ENCODE results near the gene HINT3.

The HINT3 gene

GRCh38 chr6:125989631-125990030 is 33.1 kb downstream of the HINT3 start:
- TF ChIP-seq CTCF (IDR thresholded peaks at IDR 0.05; ENCODE audit: insufficient read depth, low read length) (no peak), GABPA (IDR thresholded peaks at IDR 0.05; ENCODE audit: low read depth) (no peak), SPI1 (IDR thresholded peaks at IDR 0.05; ENCODE audit: borderline replicate concordance, low read depth) (no peak), POLR2AphosphoS5 (IDR thresholded peaks at IDR 0.05; ENCODE audit: low read depth) (no peak), REST (IDR thresholded peaks at IDR 0.05; ENCODE audit: insufficient replicate concordance, low read depth) (no peak)
- no peak for DNase-seq (ENCODE audit: low read depth in 1 of 2, low spot score in 1 of 2)

GRCh38 chr6:125991653-125992052 is 35.1 kb downstream of the HINT3 start:
- Histone ChIP-seq H3K27me3 (ENCODE audit: insufficient read depth, poor library complexity, severe bottlenecking) (no peaks in the 10 kb centered on the region), H3K4me3 (replicated peaks; ENCODE audit: insufficient read depth, low read length) (no peak overlapping the region), H3K27ac (replicated peaks) (no peak overlapping the region)
- TF ChIP-seq SPI1 (IDR thresholded peaks at IDR 0.05; ENCODE audit: borderline replicate concordance, low read depth) (no peak), GABPA (IDR thresholded peaks at IDR 0.05; ENCODE audit: low read depth) (no peak), REST (IDR thresholded peaks at IDR 0.05; ENCODE audit: insufficient replicate concordance, low read depth) (no peak), POLR2AphosphoS5 (IDR thresholded peaks at IDR 0.05; ENCODE audit: low read depth) (no peak), CTCF (IDR thresholded peaks at IDR 0.05; ENCODE audit: insufficient read depth, low read length) (no peak)
- DNase-seq (ENCODE audit: low read depth in 1 of 2, low spot score in 1 of 2), result no peak

More at GRCh38 chr6:125989631-125990030, 33.1 kb downstream of the HINT3 start:
- Histone ChIP-seq H3K27me3 (ENCODE audit: insufficient read depth, poor library complexity, severe bottlenecking) (no peaks in the 10 kb centered on the region), H3K27ac (replicated peaks) (no peak overlapping the region), H3K4me3 (replicated peaks; ENCODE audit: insufficient read depth, low read length) (no peak overlapping the region)

- H3K27ac ChIP-seq (replicated peaks), result no peak overlapping the region
- no peak for DNase-seq (ENCODE audit: low read depth in 1 of 2, low spot score in 1 of 2)
- H3K4me3 ChIP-seq (replicated peaks; ENCODE audit: insufficient read depth, low read length), result no peak overlapping the region
- no peak for TF ChIP-seq GABPA (IDR thresholded peaks at IDR 0.05; ENCODE audit: low read depth)
- no peak for TF ChIP-seq CTCF (IDR thresholded peaks at IDR 0.05; ENCODE audit: insufficient read depth, low read length)
- TF ChIP-seq POLR2AphosphoS5 (IDR thresholded peaks at IDR 0.05; ENCODE audit: low read depth), result no peak
- TF ChIP-seq REST (IDR thresholded peaks at IDR 0.05; ENCODE audit: insufficient replicate concordance, low read depth), result no peak
- no peak for TF ChIP-seq SPI1 (IDR thresholded peaks at IDR 0.05; ENCODE audit: borderline replicate concordance, low read depth)
- no peaks in the 10 kb centered on the region for H3K27me3 ChIP-seq (ENCODE audit: insufficient read depth, poor library complexity, severe bottlenecking)
These were observed 38.3 kb downstream of the HINT3 start for GRCh38 chr6:125994670-125995488.
